Transverse colon (tissue), 4 donors: ENCODE data around the gene DCTD. TPM values are rescaled to one million over a fixed set of nuclear protein-coding genes. Genes with fewer than 3 reads are reported as not detected.

Source experiments
- DNase-seq: peaks from one replicate; pipeline ENCODE4 v3.0.0-alpha.2; 2019
- H3K27ac ChIP-seq, 4 donors: fragments of 200-600 bp; sonication (generic); 2 replicates each; pipeline ENCODE4 v1.5.1; 2016 to 2018; ENCODE audit warnings: inconsistent platforms in 4 of 4
- H3K27me3 ChIP-seq: fragments of 200-600 bp; sonication (generic); 2 replicates; pipeline ENCODE4 v1.5.1; 2017; ENCODE audit warnings: inconsistent platforms
- H3K36me3 ChIP-seq, 4 donors: fragments of 200-600 bp; sonication (generic); 2 replicates each; pipeline ENCODE4 v1.5.1; 2017 to 2019; ENCODE audit warnings: inconsistent platforms in 4 of 4
- H3K4me1 ChIP-seq, 4 donors: fragments of 200-600 bp; sonication (generic); 2 replicates each; pipeline ENCODE4 v1.5.1; 2017 to 2020; ENCODE audit warnings: inconsistent platforms in 4 of 4
- H3K4me3 ChIP-seq, 4 donors: fragments of 200-600 bp; sonication (generic); 1 replicate in 1 of 4; 2 replicates in 3 of 4; pipeline versions ENCODE4 v1.5.1 to v1.6.1; 2017 to 2019; ENCODE audit warnings: inconsistent platforms in 4 of 4
- H3K9me3 ChIP-seq, 2 donors: fragments of 200-600 bp; sonication (generic); 2 replicates each; pipeline ENCODE4 v1.5.1; 2017 to 2019; ENCODE audit warnings: inconsistent platforms in 2 of 2
- CTCF ChIP-seq, 5 experiments: fragments of 200-600 bp in 3 of 5; fragments of 450-650 bp in 2 of 5; sonication (generic) in 3 of 5; IDR thresholded peaks; 1 replicate in 2 of 5; 2 replicates in 3 of 5; pipeline ENCODE4 v1.5.1; 2016 to 2017; ENCODE audit warnings: antibody characterized with exemption in 5 of 5, inconsistent platforms in 3 of 5, mild to moderate bottlenecking in 2 of 5, moderate library complexity in 1 of 5
- EP300 ChIP-seq: sonication (generic); formaldehyde crosslinking; IDR thresholded peaks from one replicate; pipeline ENCODE4 v1.6.1; 2017; ENCODE audit warnings: antibody characterized with exemption, low read depth
- POLR2A ChIP-seq: fragments of 450-650 bp; IDR thresholded peaks from one replicate; pipeline ENCODE4 v1.6.1; 2016; ENCODE audit warnings: antibody characterized with exemption, mild to moderate bottlenecking, moderate library complexity
- POLR2AphosphoS5 ChIP-seq, 3 donors: sonication (generic); formaldehyde crosslinking; IDR thresholded peaks; one replicate each; pipeline ENCODE4 v1.6.1; 2016; ENCODE audit warnings: antibody characterized with exemption in 3 of 3
- WGBS, 2 donors: methylation state at CpG; one replicate each; pipeline ENCODE4 v1.1.5; 2018; ENCODE audit warnings: low coverage in 1 of 2; 5-methylcytosine and 5-hydroxymethylcytosine counted together
- in situ Hi-C, 4 donors: fragments of 200-750 bp; cut with MboI; loops; one replicate each; pipeline versions ENCODE4 v1.15.0 to v1.15.1; 2017; ENCODE audit warnings: low sequenced_read_pairs in 3 of 4, low pct_ligation_motif_present in 1 of 4, low pct_unique_long_range_greater_than_20kb in 1 of 4
- intact Hi-C: fragments of 100-400 bp; cut with DNase I; formaldehyde crosslinking; loops from one replicate; pipeline ENCODE4 v1.15.1; 2023; ENCODE audit warnings: low total_unique reads
- total RNA-seq, 4 donors: library from RNA; depleted of rRNA; stranded (reverse); fragments of >200 nt; gene quantifications; one replicate each; pipeline ENCODE4 v1.1.0, GENCODE V29; 2016

Gene DCTD
- total RNA-seq, 4 donors from 2014 or later, result 3.4 to 35.9 (median 24.9) TPM

GRCh38 chr4:182894681-182895275, 22.4 kb downstream of the DCTD start:
- no peak for TF ChIP-seq POLR2A
- TF ChIP-seq EP300, result no peak
- no peak for TF ChIP-seq POLR2AphosphoS5 (IDR thresholded peaks at IDR 0.05)
- no peak for TF ChIP-seq CTCF (IDR thresholded peaks at IDR 0.05)
- Histone ChIP-seq H3K27ac (no peak overlapping the region), H3K36me3 (peaks cover 0 to 38% (median 11%) of the 10 kb centered on the region in 4 donors), H3K9me3 (no peaks in the 10 kb centered on the region), H3K27me3 (no peaks in the 10 kb centered on the region), H3K4me1 (peaks cover 0 to 3% (median 0%) of the 10 kb centered on the region in 4 donors), H3K4me3 (no peak overlapping the region)
- 87 to 96% methylated on average over 4 to 18 of the region's 18 CpGs for WGBS, 2 donors
- intact Hi-C loops (no loop called here), in situ Hi-C loops (no loop called here)
- no peak for DNase-seq

GRCh38 chr4:182893474-182894080, 23.6 kb downstream of the DCTD start:
- H3K4me3 ChIP-seq, result no peak overlapping the region
- WGBS, 2 donors, result 90 to 93% methylated on average over 2 to 19 of the region's 19 CpGs
- H3K27ac ChIP-seq, result no peak overlapping the region
- H3K36me3 ChIP-seq, result peaks cover 0 to 49% (median 11%) of the 10 kb centered on the region in 4 donors
- TF ChIP-seq EP300, result no peak
- TF ChIP-seq POLR2AphosphoS5 (IDR thresholded peaks at IDR 0.05), result no peak
- H3K9me3 ChIP-seq, result no peaks in the 10 kb centered on the region
- in situ Hi-C loops (no loop called here), intact Hi-C loops (no loop called here)
- DNase-seq, result no peak
- H3K27me3 ChIP-seq, result no peaks in the 10 kb centered on the region
- H3K4me1 ChIP-seq, result peaks cover 0 to 3% (median 0%) of the 10 kb centered on the region in 4 donors

GRCh38 chr4:182893047-182893446, 24.1 kb downstream of the DCTD start:
- DNase-seq, result no peak
- WGBS, 2 donors, result 88 to 96% methylated on average over 4 to 6 of the region's 6 CpGs
- Histone ChIP-seq H3K27me3 (no peaks in the 10 kb centered on the region), H3K4me1 (peaks cover 0 to 3% (median 0%) of the 10 kb centered on the region in 4 donors), H3K36me3 (peaks cover 0 to 54% (median 11%) of the 10 kb centered on the region in 4 donors), H3K27ac (no peak overlapping the region), H3K4me3 (no peak overlapping the region), H3K9me3 (no peaks in the 10 kb centered on the region)
- TF ChIP-seq POLR2A (no peak), POLR2AphosphoS5 (IDR thresholded peaks at IDR 0.05) (no peak), EP300 (no peak), CTCF (IDR thresholded peaks at IDR 0.05) (no peak)
- intact Hi-C loops (no loop called here), in situ Hi-C loops (no loop called here)

- DNase-seq, result no peak
- TF ChIP-seq EP300 (no peak), POLR2A (no peak)
- Histone ChIP-seq H3K4me3 (no peak overlapping the region), H3K4me1 (no peaks in the 10 kb centered on the region), H3K36me3 (peaks cover 0 to 54% (median 11%) of the 10 kb centered on the region in 4 donors), H3K27me3 (no peaks in the 10 kb centered on the region), H3K27ac (no peak overlapping the region), H3K9me3 (peaks cover 0 to 1% of the 10 kb centered on the region in 2 donors)
- WGBS, 2 donors, result 93 to 99% methylated on average over 5 to 10 of the region's 10 CpGs
- intact Hi-C loops, result no loop called here
- in situ Hi-C loops, result no loop called here
Observed at GRCh38 chr4:182890202-182890601, 27.0 kb downstream of the DCTD start.

GRCh38 chr4:182888891-182889290, 28.3 kb downstream of the DCTD start:
- intact Hi-C loops, result no loop called here

More at GRCh38 chr4:182888891-182889290, 28.3 kb downstream of the DCTD start:
- no peak for DNase-seq
- Histone ChIP-seq H3K36me3 (peaks cover 0 to 54% (median 11%) of the 10 kb centered on the region in 4 donors), H3K4me3 (no peak overlapping the region), H3K9me3 (peaks cover 0 to 6% of the 10 kb centered on the region in 2 donors), H3K4me1 (no peaks in the 10 kb centered on the region), H3K27ac (no peak overlapping the region), H3K27me3 (no peaks in the 10 kb centered on the region)
- WGBS, 2 donors, result 75 to 80% methylated on average over 3 to 4 of the region's 4 CpGs
- in situ Hi-C loops, result no loop called here
- TF ChIP-seq CTCF (IDR thresholded peaks at IDR 0.05) (no peak), EP300 (no peak), POLR2A (no peak), POLR2AphosphoS5 (IDR thresholded peaks at IDR 0.05) (no peak)
